ENCODE data around the gene BMERB1.
"Not testable (repeated sequence)": the region's sequence is repeated elsewhere in the genome, so short reads cannot be mapped to it uniquely, and the experiment has no call there.

Gene BMERB1

DNA sequence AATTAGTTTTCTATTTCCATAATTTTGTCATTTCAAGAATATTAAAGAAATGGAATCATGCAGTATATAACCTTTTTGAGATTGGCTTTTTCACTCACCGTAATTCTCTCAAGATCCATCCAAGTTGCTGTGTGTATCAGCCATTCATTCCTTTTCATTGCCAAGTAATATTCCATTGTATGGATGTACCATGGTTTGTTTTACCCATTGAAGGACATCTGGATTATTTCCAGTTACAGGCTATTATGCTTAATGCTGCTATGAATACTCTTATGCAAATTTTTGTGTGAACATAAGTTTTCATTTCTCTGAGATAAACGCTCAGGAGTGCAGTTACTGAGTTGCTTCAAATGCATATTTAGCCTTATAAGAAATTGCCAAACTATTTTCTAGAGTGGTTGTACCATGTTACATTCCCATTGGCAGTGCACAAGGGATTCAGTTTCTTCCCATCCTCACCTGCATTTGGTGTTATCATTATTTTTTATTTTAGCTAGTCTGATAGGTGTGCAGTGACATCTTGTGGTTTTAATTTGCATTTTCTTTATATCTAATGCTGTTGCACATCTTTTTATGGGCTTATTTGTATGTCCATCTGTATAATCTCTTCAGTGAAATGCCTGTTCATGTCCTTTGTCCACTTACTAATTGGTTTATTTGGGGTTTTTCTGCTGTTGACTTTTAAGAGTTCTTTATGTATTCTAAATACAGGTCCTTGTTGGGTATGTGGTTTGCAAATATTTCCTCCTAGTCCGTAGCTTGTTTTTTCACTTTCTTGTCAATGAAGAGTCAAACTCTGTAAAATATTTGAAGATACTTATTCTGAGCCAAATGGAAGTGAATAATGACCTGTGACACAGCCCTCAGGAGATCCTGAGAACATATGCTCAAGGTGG is 32.7 kb downstream of the BMERB1 start:
- DNase-seq (ENCODE audit: low read depth) = peak; percentile 17

DNA sequence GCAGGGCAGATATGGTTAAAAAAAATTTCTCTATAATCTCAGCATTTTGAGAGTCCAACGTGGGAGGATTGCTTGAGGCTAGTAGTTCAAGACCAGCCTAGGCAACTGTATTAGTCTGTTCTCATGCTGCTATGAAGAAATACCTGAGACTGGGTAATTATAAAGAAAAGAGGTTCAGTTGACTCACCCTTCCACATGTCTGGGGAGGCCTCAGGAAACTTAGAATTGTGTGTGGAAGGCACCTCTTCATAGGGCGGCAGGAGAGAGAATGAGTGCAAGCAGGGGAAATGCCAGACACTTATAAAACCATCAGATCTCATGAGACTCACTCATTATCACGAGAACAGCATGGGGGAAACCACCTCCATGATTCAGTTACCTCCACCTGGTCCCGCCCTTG is 42.6 kb downstream of the BMERB1 start:
- H3K4me3 ChIP-seq (ENCODE audit: low read depth, low read length); DNase-seq (ENCODE audit: low read depth): not testable (repeated sequence)

More for the DNA sequence above, 32.7 kb downstream of the BMERB1 start:
- H3K4me3 ChIP-seq (ENCODE audit: low read depth, low read length) = no peak overlapping the region
- TF ChIP-seq MYC (IDR thresholded peaks at IDR 0.05; ENCODE audit: low read depth, low read length) (no peak), POLR2A (IDR thresholded peaks at IDR 0.05; ENCODE audit: extremely low read depth, insufficient read length) (no peak), MAX (IDR thresholded peaks at IDR 0.05; ENCODE audit: low read depth, low read length) (no peak), CTCF (IDR thresholded peaks at IDR 0.05; ENCODE audit: low read depth, low read length) (no peak)

DNA sequence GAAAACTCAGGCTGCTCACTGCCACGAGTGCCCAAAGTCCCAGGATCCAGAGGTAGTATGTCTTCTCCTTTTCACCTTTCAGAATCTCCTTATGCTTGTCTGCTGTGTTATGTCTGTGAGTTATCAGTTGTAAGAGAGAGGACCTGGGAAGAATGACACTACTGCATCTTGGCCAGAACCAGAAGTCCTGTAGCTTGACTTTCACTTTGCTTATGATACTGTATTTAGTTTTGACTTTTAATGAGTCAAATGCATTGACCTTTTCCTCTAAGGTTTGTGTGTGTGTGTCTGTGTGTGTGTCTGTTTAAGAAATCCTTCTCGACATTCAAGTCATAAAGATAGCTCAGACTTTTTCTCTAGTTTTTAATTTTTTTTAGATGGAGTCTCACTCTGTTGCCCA is 43.4 kb downstream of the BMERB1 start:
- no peak for TF ChIP-seq MAX (IDR thresholded peaks at IDR 0.05; ENCODE audit: low read depth, low read length)
- no peak for TF ChIP-seq CTCF (IDR thresholded peaks at IDR 0.05; ENCODE audit: low read depth, low read length)
- TF ChIP-seq MYC (IDR thresholded peaks at IDR 0.05; ENCODE audit: low read depth, low read length) = no peak
- TF ChIP-seq POLR2A (IDR thresholded peaks at IDR 0.05; ENCODE audit: extremely low read depth, insufficient read length) = no peak
- no peak for DNase-seq (ENCODE audit: low read depth)
- H3K4me3 ChIP-seq (ENCODE audit: low read depth, low read length) = no peak overlapping the region

DNA sequence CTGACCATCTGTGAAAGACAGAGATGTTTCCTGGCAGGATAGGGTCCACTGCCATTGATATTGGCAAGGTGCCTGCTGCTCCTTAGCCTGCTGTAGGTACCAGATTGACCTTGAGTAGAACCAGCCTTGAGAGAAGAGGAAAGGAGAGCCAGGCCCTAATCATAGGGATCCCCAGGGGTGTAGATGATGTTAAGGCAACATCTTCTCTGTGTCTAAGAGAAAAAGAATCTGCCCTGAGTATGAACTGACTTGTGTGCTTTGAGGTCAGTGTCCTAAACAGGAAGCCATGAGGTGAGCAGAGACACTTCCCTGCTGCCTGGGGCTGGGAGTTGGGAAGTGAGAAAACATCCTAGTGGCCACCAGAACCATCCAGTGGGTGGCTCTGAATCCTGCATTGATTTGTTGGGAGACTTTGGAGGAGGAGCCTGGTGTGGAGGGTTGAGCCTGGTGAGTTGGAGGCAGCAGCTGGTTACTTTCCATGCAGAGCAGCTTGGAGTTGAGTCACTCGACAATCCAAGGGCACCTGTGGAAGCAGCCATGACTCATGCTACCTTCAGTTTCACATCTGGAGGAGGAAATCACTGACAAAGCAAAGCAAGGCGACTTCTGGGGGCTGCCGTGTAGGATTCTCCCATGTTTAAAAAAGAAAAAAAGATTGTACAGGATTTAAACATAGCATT is 47.8 kb downstream of the BMERB1 start:
- H3K4me3 ChIP-seq (ENCODE audit: low read depth, low read length) = no peak overlapping the region
- TF ChIP-seq MYC (IDR thresholded peaks at IDR 0.05; ENCODE audit: low read depth, low read length) (no peak), CTCF (IDR thresholded peaks at IDR 0.05; ENCODE audit: low read depth, low read length) (no peak), POLR2A (IDR thresholded peaks at IDR 0.05; ENCODE audit: extremely low read depth, insufficient read length) (no peak), MAX (IDR thresholded peaks at IDR 0.05; ENCODE audit: low read depth, low read length) (no peak)
- peak; percentile 7 for DNase-seq (ENCODE audit: low read depth)

DNA sequence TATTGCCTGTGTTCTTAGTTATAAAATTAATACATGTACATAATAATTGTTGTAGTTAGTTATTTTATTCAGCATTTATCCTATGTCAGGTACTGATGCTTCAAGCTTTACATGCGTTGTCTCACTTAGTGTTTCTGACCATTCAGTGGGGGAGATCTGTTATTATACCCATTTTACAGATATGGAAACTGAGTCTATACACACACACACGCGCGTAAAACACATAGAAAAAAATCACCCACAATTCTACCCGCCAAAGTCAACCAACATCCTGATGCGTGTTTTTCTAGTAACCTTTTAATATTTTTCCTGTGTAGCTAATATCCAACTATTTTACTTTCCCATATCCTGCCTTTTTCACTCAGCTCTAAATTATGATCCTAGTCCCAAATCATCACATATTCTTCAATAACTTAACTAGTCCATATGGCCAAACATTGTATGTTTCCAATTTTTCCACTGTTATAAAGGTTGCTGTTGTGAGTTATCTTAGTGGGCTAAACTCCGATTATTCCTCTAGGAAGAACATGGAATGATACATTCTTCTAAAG is 48.4 kb downstream of the BMERB1 start:
- DNase-seq (ENCODE audit: low read depth) = no peak

GRCh38 chr16:15483857-15484256 is 49.5 kb downstream of the BMERB1 start:
- TF ChIP-seq MAX (IDR thresholded peaks at IDR 0.05; ENCODE audit: low read depth, low read length) (no peak), CTCF (IDR thresholded peaks at IDR 0.05; ENCODE audit: low read depth, low read length) (no peak), POLR2A (IDR thresholded peaks at IDR 0.05; ENCODE audit: extremely low read depth, insufficient read length) (no peak), MYC (IDR thresholded peaks at IDR 0.05; ENCODE audit: low read depth, low read length) (no peak)
- peak; percentile 67 for DNase-seq (ENCODE audit: low read depth)
- no peak overlapping the region for H3K4me3 ChIP-seq (ENCODE audit: low read depth, low read length)

More for the DNA sequence above, 48.4 kb downstream of the BMERB1 start:
- H3K4me3 ChIP-seq (ENCODE audit: low read depth, low read length) = no peak overlapping the region
- TF ChIP-seq MYC (IDR thresholded peaks at IDR 0.05; ENCODE audit: low read depth, low read length) (no peak), MAX (IDR thresholded peaks at IDR 0.05; ENCODE audit: low read depth, low read length) (no peak)

All from NB4 (cell line).